ENCODE data around the gene BTBD2.

DNA sequence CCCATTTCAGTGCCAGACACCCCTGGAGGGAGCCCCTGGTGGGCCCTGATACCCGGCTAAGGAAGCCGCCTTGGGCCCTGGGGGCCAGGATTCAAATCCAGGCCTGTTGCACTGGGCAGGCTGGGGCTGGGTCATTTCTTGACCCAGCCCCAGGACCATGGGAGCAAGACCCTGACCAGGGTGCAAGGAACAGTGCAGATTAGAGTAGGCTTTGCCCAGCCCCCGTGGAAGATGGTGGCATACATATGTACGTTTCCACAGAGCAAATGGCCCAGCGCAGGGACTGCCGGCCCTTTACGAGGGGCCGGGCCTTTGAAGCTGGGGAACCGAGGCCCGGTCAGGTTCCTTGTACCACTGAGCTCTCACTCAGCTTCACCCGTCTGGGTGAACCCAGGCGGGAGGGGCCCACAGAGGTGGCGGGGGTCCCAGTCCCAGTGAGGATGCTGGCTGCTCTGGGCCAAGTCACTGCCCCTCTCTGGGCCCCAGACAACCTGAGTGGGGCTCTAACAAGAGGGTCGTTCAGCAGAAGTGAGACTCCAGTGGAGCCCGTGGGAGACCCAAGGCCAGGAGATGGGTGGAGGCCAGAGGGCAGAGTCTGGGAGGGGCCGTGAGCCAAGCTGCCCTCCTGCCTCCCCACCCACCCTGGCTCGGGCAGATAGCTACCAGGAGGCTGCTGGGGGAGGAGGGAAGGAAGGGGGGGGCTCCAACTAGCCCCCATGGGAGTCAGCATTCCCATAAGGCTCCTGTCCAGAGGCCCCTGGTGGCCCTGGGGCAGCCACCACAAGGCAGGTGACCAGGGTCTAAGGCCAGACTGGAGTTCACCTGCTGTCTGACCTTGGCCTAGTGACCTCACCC is 32.8 kb upstream of the BTBD2 start:
- no peak for TF ChIP-seq SIN3A (IDR thresholded peaks at IDR 0.05; ENCODE audit: borderline replicate concordance, insufficient read depth, low read length)
- TF ChIP-seq, protein P1, sequence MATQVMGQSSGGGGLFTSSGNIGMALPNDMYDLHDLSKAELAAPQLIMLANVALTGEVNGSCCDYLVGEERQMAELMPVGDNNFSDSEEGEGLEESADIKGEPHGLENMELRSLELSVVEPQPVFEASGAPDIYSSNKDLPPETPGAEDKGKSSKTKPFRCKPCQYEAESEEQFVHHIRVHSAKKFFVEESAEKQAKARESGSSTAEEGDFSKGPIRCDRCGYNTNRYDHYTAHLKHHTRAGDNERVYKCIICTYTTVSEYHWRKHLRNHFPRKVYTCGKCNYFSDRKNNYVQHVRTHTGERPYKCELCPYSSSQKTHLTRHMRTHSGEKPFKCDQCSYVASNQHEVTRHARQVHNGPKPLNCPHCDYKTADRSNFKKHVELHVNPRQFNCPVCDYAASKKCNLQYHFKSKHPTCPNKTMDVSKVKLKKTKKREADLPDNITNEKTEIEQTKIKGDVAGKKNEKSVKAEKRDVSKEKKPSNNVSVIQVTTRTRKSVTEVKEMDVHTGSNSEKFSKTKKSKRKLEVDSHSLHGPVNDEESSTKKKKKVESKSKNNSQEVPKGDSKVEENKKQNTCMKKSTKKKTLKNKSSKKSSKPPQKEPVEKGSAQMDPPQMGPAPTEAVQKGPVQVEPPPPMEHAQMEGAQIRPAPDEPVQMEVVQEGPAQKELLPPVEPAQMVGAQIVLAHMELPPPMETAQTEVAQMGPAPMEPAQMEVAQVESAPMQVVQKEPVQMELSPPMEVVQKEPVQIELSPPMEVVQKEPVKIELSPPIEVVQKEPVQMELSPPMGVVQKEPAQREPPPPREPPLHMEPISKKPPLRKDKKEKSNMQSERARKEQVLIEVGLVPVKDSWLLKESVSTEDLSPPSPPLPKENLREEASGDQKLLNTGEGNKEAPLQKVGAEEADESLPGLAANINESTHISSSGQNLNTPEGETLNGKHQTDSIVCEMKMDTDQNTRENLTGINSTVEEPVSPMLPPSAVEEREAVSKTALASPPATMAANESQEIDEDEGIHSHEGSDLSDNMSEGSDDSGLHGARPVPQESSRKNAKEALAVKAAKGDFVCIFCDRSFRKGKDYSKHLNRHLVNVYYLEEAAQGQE (IDR thresholded peaks at IDR 0.05; ENCODE audit: insufficient read depth in 1 of 2, low read depth in 2 of 2, low read length in 2 of 2), result no peak

Measured in PFSK-1 (cell line).